GM10248 (cell line): ENCODE data around the gene BRD3.

Experiments used
- CTCF ChIA-PET: fragments of 300-600 bp; sonication (Branson Sonifier 250); formaldehyde crosslinking; extraction: SDS; loops from one replicate; lab custom pipeline; 2021; ENCODE audit warnings: antibody characterized with exemption; lab: Yijun Ruan, JAX
- POLR2A ChIA-PET: fragments of 350-650 bp; sonication (Branson Sonifier 250); formaldehyde crosslinking; extraction: SDS; loops from one replicate; lab custom pipeline; 2020; ENCODE audit warnings: antibody characterized with exemption; lab: Yijun Ruan, JAX
- DNase-seq: peaks from one replicate; pipeline ENCODE4 v3.0.0; 2012; ENCODE audit errors: extremely low spot score
- TF ChIP-seq, protein P1 (sequence below): IDR thresholded peaks from 2 replicates; pipeline ENCODE4 v1.5.1; 2012; ENCODE audit warnings: mild to moderate bottlenecking, low read depth; ENCODE audit errors: extremely low read depth, missing control alignments, control extremely low read depth

BRD3 gene

GRCh38 chr9:134053941-134054761 lies 13.7 kb downstream of the BRD3 start:
- TF ChIP-seq, protein P1, sequence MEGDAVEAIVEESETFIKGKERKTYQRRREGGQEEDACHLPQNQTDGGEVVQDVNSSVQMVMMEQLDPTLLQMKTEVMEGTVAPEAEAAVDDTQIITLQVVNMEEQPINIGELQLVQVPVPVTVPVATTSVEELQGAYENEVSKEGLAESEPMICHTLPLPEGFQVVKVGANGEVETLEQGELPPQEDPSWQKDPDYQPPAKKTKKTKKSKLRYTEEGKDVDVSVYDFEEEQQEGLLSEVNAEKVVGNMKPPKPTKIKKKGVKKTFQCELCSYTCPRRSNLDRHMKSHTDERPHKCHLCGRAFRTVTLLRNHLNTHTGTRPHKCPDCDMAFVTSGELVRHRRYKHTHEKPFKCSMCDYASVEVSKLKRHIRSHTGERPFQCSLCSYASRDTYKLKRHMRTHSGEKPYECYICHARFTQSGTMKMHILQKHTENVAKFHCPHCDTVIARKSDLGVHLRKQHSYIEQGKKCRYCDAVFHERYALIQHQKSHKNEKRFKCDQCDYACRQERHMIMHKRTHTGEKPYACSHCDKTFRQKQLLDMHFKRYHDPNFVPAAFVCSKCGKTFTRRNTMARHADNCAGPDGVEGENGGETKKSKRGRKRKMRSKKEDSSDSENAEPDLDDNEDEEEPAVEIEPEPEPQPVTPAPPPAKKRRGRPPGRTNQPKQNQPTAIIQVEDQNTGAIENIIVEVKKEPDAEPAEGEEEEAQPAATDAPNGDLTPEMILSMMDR = no peak
- CTCF ChIA-PET = interaction anchor here (1.3 to 1.5 kb wide), 2 partner anchors 20 to 61 kb away, joined by 3 to 4 read pairs; no protein-coding TSS in a partner anchor
- no peak for DNase-seq
- POLR2A ChIA-PET = no interaction called here

DNA sequence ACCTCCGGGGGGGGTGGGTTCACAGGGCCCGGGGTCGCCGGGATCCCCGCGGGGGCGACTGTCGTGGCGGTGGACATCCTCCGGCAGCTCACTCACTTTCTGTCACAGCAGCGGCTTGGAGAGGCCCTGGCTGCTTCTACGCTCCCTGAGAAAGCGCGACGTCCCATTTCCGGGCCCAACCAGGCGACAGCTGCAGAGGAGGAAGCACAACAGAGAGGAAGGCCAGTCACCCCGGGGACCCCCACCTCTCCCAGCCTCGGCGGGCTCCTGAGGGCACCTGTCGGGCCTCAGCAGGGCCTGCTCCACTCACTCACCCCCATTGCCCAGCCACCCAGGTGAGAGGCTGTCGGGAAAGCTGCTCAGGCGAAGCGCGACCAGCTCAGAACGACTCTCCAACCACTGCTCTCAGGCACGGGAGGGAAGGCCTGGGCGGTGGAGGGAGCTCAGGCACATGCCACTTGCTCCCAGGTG lies 14.4 kb downstream of the BRD3 start:
- TF ChIP-seq, protein P1 = no peak
- CTCF ChIA-PET = interaction anchor here (1.5 kb wide), 1 partner anchor 19 kb away, joined by 3 read pairs; no protein-coding TSS in a partner anchor
- POLR2A ChIA-PET = interaction anchor here (0.7 kb wide), 1 partner anchor 1761 kb away, joined by 10 read pairs; no protein-coding TSS in a partner anchor
- no peak for DNase-seq

DNA sequence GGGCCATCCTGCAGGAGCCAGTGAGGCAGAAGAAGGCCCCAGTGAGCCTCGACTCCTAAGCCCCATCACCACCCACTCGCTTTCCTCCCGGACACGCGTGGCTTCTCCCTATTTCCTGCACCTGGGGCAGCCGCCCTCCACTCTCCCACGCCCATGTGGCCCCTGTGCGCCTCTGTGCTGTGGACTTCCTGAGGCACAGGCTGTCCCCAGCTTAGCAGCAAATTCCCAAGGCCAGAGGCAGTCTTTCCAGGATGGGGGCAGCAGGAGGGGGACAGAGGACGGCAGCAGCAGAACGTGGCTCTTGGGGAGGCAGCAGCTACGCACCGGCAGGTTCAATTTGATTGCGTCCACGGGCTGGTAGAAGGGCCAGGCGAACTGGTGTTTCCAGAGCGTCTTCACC lies 14.9 kb downstream of the BRD3 start:
- CTCF ChIA-PET = no interaction called here

DNA sequence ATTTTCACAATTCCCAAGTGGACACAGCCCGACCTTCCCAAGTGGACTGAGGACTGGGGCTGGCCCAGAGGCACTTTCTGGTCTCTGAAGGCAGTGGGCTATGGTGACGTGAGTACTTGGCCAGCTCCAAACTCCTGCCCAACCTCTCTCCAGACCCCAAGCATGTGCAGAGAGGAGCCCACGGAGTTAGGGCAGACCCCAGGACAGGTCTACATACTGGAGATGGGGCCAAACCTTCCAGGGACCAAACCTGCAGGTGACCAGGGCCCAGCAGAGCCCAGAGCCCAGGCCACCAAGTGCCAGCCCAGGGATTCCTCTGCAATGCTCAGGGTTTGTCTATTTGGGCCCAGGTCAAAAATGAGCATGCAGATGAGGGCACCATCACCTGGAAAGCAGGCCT lies 15.3 kb downstream of the BRD3 start:
- CTCF ChIA-PET = interaction anchor here (2.5 kb wide), 1 partner anchor 13 kb away, joined by 7 read pairs; no protein-coding TSS in a partner anchor
- DNase-seq = no peak
- TF ChIP-seq, protein P1 = no peak
- POLR2A ChIA-PET = interaction anchor here (0.7 kb wide), 1 partner anchor 1760 kb away, joined by 10 read pairs; no protein-coding TSS in a partner anchor

More for the DNA sequence above, 14.9 kb downstream of the BRD3 start:
- TF ChIP-seq, protein P1 = no peak
- no peak for DNase-seq
- POLR2A ChIA-PET = interaction anchor here (0.7 kb wide), 1 partner anchor 1761 kb away, joined by 10 read pairs; no protein-coding TSS in a partner anchor

- POLR2A ChIA-PET = no interaction called here
Measured at GRCh38 chr9:134051319-134051718, 16.5 kb downstream of the BRD3 start.

GRCh38 chr9:134050726-134051125 lies 17.1 kb downstream of the BRD3 start:
- DNase-seq = no peak
- ChIA-PET CTCF (interaction anchor here (2.1 to 2.5 kb wide), 2 partner anchors 14 to 17 kb away, joined by 7 to 9 read pairs; no protein-coding TSS in a partner anchor), POLR2A (no interaction called here)
- TF ChIP-seq, protein P1 = no peak

More at GRCh38 chr9:134051319-134051718, 16.5 kb downstream of the BRD3 start:
- CTCF ChIA-PET = interaction anchor here (0.7 to 2.5 kb wide), 3 partner anchors 14 to 50 kb away, joined by 3 to 9 read pairs (median 7); no protein-coding TSS in a partner anchor
- TF ChIP-seq, protein P1 = no peak
- DNase-seq = no peak
